ENCODE data around the gene DGKI. TPM values are rescaled to one million over a fixed set of nuclear protein-coding genes. Genes with fewer than 3 reads are reported as not detected.

Gene DGKI
- total and polyA plus RNA-seq, 10 donors = 0.03 to 1.0 (median 0.45) TPM

GRCh38 chr7:137647905-137648565 is 198.7 kb downstream of the DGKI start:
- 84 to 91% (median 89%) methylated on average over 3 of the region's 3 CpGs for WGBS, 5 donors
- no peak for TF ChIP-seq POLR2A (IDR thresholded peaks at IDR 0.05)
- TF ChIP-seq POLR2AphosphoS5 (IDR thresholded peaks at IDR 0.05) = no peak
- no peak for TF ChIP-seq CTCF (IDR thresholded peaks at IDR 0.05 in 8 of 11, conservative IDR thresholded peaks at IDR 0.05 in 3 of 11)
- intact Hi-C loops (cut with DNase I; ENCODE audit: low total_unique reads) = no loop called here

GRCh38 chr7:137642472-137642871 is 204.3 kb downstream of the DGKI start:
- no peaks in the 10 kb centered on the region for H3K36me3 ChIP-seq
- H3K27ac ChIP-seq = no peak overlapping the region
- TF ChIP-seq POLR2A (IDR thresholded peaks at IDR 0.05) (no peak), POLR2AphosphoS5 (IDR thresholded peaks at IDR 0.05) (no peak), CTCF (IDR thresholded peaks at IDR 0.05 in 8 of 11, conservative IDR thresholded peaks at IDR 0.05 in 3 of 11) (no peak)
- H3K4me1 ChIP-seq = no peaks in the 10 kb centered on the region
- peaks cover 0 to 10% (median 0%) of the 10 kb centered on the region in 7 donors for H3K27me3 ChIP-seq (replicated peaks in 1 of 7)
- DNase-seq = no peak
- H3K4me3 ChIP-seq = no peak overlapping the region
- no peaks in the 10 kb centered on the region for H3K9me3 ChIP-seq
- WGBS, 5 donors = 1 to 15% (median 6%) methylated on average over 2 of the region's 2 CpGs
- intact Hi-C loops (cut with DNase I; ENCODE audit: low total_unique reads) = no loop called here

More at GRCh38 chr7:137647905-137648565, 198.7 kb downstream of the DGKI start:
- Histone ChIP-seq H3K4me1 (no peaks in the 10 kb centered on the region), H3K36me3 (no peaks in the 10 kb centered on the region), H3K9me3 (no peaks in the 10 kb centered on the region), H3K4me3 (no peak overlapping the region), H3K27me3 (replicated peaks in 1 of 7) (peaks cover 0 to 13% (median 0%) of the 10 kb centered on the region in 7 donors), H3K27ac (no peak overlapping the region)
- no peak for DNase-seq

GRCh38 chr7:137642031-137642430 is 204.7 kb downstream of the DGKI start:
- no peak for TF ChIP-seq POLR2AphosphoS5 (IDR thresholded peaks at IDR 0.05)
- no peak for TF ChIP-seq CTCF (IDR thresholded peaks at IDR 0.05 in 8 of 11, conservative IDR thresholded peaks at IDR 0.05 in 3 of 11)
- no peak for TF ChIP-seq POLR2A (IDR thresholded peaks at IDR 0.05)
- no peak for DNase-seq
- intact Hi-C loops (cut with DNase I; ENCODE audit: low total_unique reads) = no loop called here
- H3K27me3 ChIP-seq (replicated peaks in 1 of 7) = peaks cover 0 to 7% (median 0%) of the 10 kb centered on the region in 7 donors
- no peaks in the 10 kb centered on the region for H3K4me1 ChIP-seq
- no peaks in the 10 kb centered on the region for H3K9me3 ChIP-seq
- H3K4me3 ChIP-seq = no peak overlapping the region
- H3K27ac ChIP-seq = no peak overlapping the region
- H3K36me3 ChIP-seq = no peaks in the 10 kb centered on the region

GRCh38 chr7:137636376-137636775 is 210.4 kb downstream of the DGKI start:
- Histone ChIP-seq H3K4me1 (no peaks in the 10 kb centered on the region), H3K27ac (no peak overlapping the region), H3K36me3 (no peaks in the 10 kb centered on the region), H3K4me3 (no peak overlapping the region), H3K27me3 (replicated peaks in 1 of 7) (no peaks in the 10 kb centered on the region), H3K9me3 (no peaks in the 10 kb centered on the region)
- TF ChIP-seq POLR2AphosphoS5 (IDR thresholded peaks at IDR 0.05) = no peak
- TF ChIP-seq CTCF (IDR thresholded peaks at IDR 0.05 in 8 of 11, conservative IDR thresholded peaks at IDR 0.05 in 3 of 11) = no peak
- TF ChIP-seq POLR2A (IDR thresholded peaks at IDR 0.05) = no peak
- intact Hi-C loops (cut with DNase I; ENCODE audit: low total_unique reads) = no loop called here
- DNase-seq = no peak
- WGBS, 5 donors = 69 to 93% (median 88%) methylated on average over 2 of the region's 2 CpGs

All from spleen (tissue), 11 donors.